HEK293 (cell line): ENCODE results near the gene TXNRD2.

Source experiments
- CTCF ChIA-PET: fragments of 350-600 bp; formaldehyde crosslinking; extraction: SDS; loops from one replicate; lab custom pipeline; 2021; ENCODE audit warnings: antibody characterized with exemption; lab: Yijun Ruan, JAX
- POLR2A ChIA-PET: fragments of 300-600 bp; formaldehyde crosslinking; extraction: SDS; loops from one replicate; lab custom pipeline; 2020; ENCODE audit warnings: antibody characterized with exemption, inconsistent platforms; lab: Yijun Ruan, JAX
- H3K27ac ChIP-seq: fragments of 200-500 bp; sonication (Bioruptor generic); 2 replicates; pipeline ENCODE4 v1.5.1; 2014; ENCODE audit warnings: low read depth, low read length, control low read depth, inconsistent platforms; ENCODE audit errors: extremely low read depth
- H3K36me3 ChIP-seq, 2 experiments: fragments of 200-500 bp in 1 of 2; sonication (Bioruptor generic) in 1 of 2; 1 replicate in 1 of 2; 2 replicates in 1 of 2; pipeline ENCODE4 v1.5.1; 2014 to 2017; ENCODE audit warnings: inconsistent platforms in 2 of 2, low read length in 2 of 2; ENCODE audit not compliant: control insufficient read depth in 2 of 2, insufficient read depth in 1 of 2
- H3K4me1 ChIP-seq: fragments of 200-500 bp; sonication (Bioruptor generic); 2 replicates; pipeline ENCODE4 v1.5.1; 2014; ENCODE audit warnings: mild to moderate bottlenecking, low read length, inconsistent platforms; ENCODE audit not compliant: control insufficient read depth, insufficient read depth
- H3K4me3 ChIP-seq: 2 replicates; pipeline ENCODE4 v1.5.1; 2011; ENCODE audit warnings: low read depth, mild to moderate bottlenecking, control low read depth, low read length, moderate library complexity
- H3K9me3 ChIP-seq: fragments of 200-500 bp; sonication (Bioruptor generic); 2 replicates; pipeline ENCODE4 v1.5.1; 2014; ENCODE audit warnings: low read depth, low read length, inconsistent platforms; ENCODE audit not compliant: control insufficient read depth, insufficient read depth
- EGR2 ChIP-seq: fragments of 450-650 bp; formaldehyde crosslinking; IDR thresholded peaks from 2 replicates; pipeline ENCODE4 v1.5.1; 2016; ENCODE audit warnings: low read depth, missing biosample characterization, missing genetic modification characterization
- FEZF1 ChIP-seq: fragments of 450-650 bp; formaldehyde crosslinking; IDR thresholded peaks from 2 replicates; pipeline ENCODE4 v1.5.1; 2016; ENCODE audit warnings: missing biosample characterization, missing genetic modification characterization
- GLIS1 ChIP-seq: fragments of 450-650 bp; formaldehyde crosslinking; IDR thresholded peaks from 2 replicates; pipeline ENCODE4 v1.5.1; 2016; ENCODE audit warnings: missing biosample characterization, missing genetic modification characterization
- HOXA7 ChIP-seq: sonication (generic); formaldehyde crosslinking; IDR thresholded peaks from 2 replicates; pipeline ENCODE4 v1.8.1; 2022; ENCODE audit warnings: missing genetic modification reagents, borderline replicate concordance
- HOXD13 ChIP-seq: sonication (generic); formaldehyde crosslinking; IDR thresholded peaks from 2 replicates; pipeline ENCODE4 v1.8.0; 2022; ENCODE audit warnings: missing genetic modification reagents, borderline replicate concordance
- KLF10 ChIP-seq: fragments of 450-650 bp; IDR thresholded peaks from 2 replicates; pipeline ENCODE4 v1.5.1; 2018; ENCODE audit warnings: missing biosample characterization, mild to moderate bottlenecking, missing genetic modification characterization
- PBX3 ChIP-seq: sonication (generic); formaldehyde crosslinking; IDR thresholded peaks from 2 replicates; pipeline ENCODE4 v1.8.1; 2022; ENCODE audit warnings: mild to moderate bottlenecking, moderate library complexity, missing genetic modification reagents
- REPIN1 ChIP-seq: fragments of 450-650 bp; formaldehyde crosslinking; IDR thresholded peaks from 2 replicates; pipeline ENCODE4 v1.5.1; 2017; ENCODE audit warnings: missing biosample characterization, missing genetic modification characterization, low read depth
- SCRT1 ChIP-seq: fragments of 450-650 bp; formaldehyde crosslinking; IDR thresholded peaks from 2 replicates; pipeline ENCODE4 v1.5.1; 2016; ENCODE audit warnings: missing biosample characterization, missing genetic modification characterization, borderline replicate concordance
- SCRT2 ChIP-seq: fragments of 450-650 bp; formaldehyde crosslinking; IDR thresholded peaks from 2 replicates; pipeline ENCODE4 v1.5.1; 2016; ENCODE audit warnings: missing biosample characterization, missing genetic modification characterization
- TRIM28 ChIP-seq: IDR thresholded peaks from 2 replicates; pipeline ENCODE4 v1.6.1; 2011; ENCODE audit warnings: low read length, control low read depth, borderline replicate concordance
- ZBTB8A ChIP-seq: fragments of 450-650 bp; formaldehyde crosslinking; IDR thresholded peaks from 2 replicates; pipeline ENCODE4 v1.5.1; 2016; ENCODE audit warnings: missing biosample characterization, missing genetic modification characterization
- ZFHX2 ChIP-seq: fragments of 450-650 bp; formaldehyde crosslinking; conservative IDR thresholded peaks from 2 replicates; pipeline ENCODE4 v1.5.1; 2016; ENCODE audit warnings: missing biosample characterization, missing genetic modification characterization
- ZFP37 ChIP-seq: fragments of 450-650 bp; formaldehyde crosslinking; IDR thresholded peaks from 2 replicates; pipeline ENCODE4 v1.5.1; 2016; ENCODE audit warnings: missing biosample characterization, missing genetic modification characterization
- ZIC2 ChIP-seq: fragments of 450-650 bp; formaldehyde crosslinking; IDR thresholded peaks from 2 replicates; pipeline ENCODE4 v1.5.1; 2016; ENCODE audit warnings: missing biosample characterization, missing genetic modification characterization
- ZNF133 ChIP-seq: fragments of 450-650 bp; formaldehyde crosslinking; IDR thresholded peaks from 2 replicates; pipeline ENCODE4 v1.5.1; 2016; ENCODE audit warnings: missing biosample characterization, missing genetic modification characterization
- ZNF16 ChIP-seq: fragments of 450-650 bp; formaldehyde crosslinking; IDR thresholded peaks from 2 replicates; pipeline ENCODE4 v1.5.1; 2016; ENCODE audit warnings: low read depth, missing biosample characterization, missing genetic modification characterization
- ZNF174 ChIP-seq: fragments of 450-650 bp; formaldehyde crosslinking; IDR thresholded peaks from 2 replicates; pipeline ENCODE4 v1.5.0; 2017; ENCODE audit warnings: missing biosample characterization, mild to moderate bottlenecking, missing genetic modification characterization
- ZNF221 ChIP-seq: fragments of 450-650 bp; formaldehyde crosslinking; IDR thresholded peaks from 2 replicates; pipeline ENCODE4 v1.5.1; 2017; ENCODE audit warnings: missing biosample characterization, missing genetic modification characterization, borderline replicate concordance
- ZNF354C ChIP-seq: fragments of 450-650 bp; formaldehyde crosslinking; IDR thresholded peaks from 2 replicates; pipeline ENCODE4 v1.5.1; 2016; ENCODE audit warnings: missing biosample characterization, missing genetic modification characterization, low read depth, borderline replicate concordance
- ZNF37A ChIP-seq: fragments of 450-650 bp; IDR thresholded peaks from 2 replicates; pipeline ENCODE4 v1.5.1; 2018; ENCODE audit warnings: missing biosample characterization, missing genetic modification characterization
- ZNF391 ChIP-seq: fragments of 450-650 bp; formaldehyde crosslinking; IDR thresholded peaks from 2 replicates; pipeline ENCODE4 v1.5.1; 2016; ENCODE audit warnings: low read depth, missing biosample characterization, missing genetic modification characterization, borderline replicate concordance
- ZNF510 ChIP-seq: fragments of 450-650 bp; formaldehyde crosslinking; IDR thresholded peaks from 2 replicates; pipeline ENCODE4 v1.5.1; 2018; ENCODE audit warnings: mild to moderate bottlenecking, missing genetic modification characterization, missing biosample characterization; ENCODE audit not compliant: insufficient replicate concordance
- ZNF624 ChIP-seq: fragments of 450-650 bp; formaldehyde crosslinking; IDR thresholded peaks from 2 replicates; pipeline ENCODE4 v1.5.1; 2017; ENCODE audit warnings: missing biosample characterization, missing genetic modification characterization
- ZNF626 ChIP-seq: fragments of 450-650 bp; sonication (Bioruptor Pico); formaldehyde crosslinking; IDR thresholded peaks from 2 replicates; pipeline ENCODE4 v1.5.1; 2018; ENCODE audit warnings: missing biosample characterization, missing genetic modification characterization, inconsistent platforms
- ZNF629 ChIP-seq: fragments of 450-650 bp; formaldehyde crosslinking; IDR thresholded peaks from 2 replicates; pipeline ENCODE4 v1.5.1; 2017; ENCODE audit warnings: missing biosample characterization, missing genetic modification characterization
- ZNF645 ChIP-seq: fragments of 450-650 bp; formaldehyde crosslinking; IDR thresholded peaks from 2 replicates; pipeline ENCODE4; 2016; ENCODE audit warnings: missing biosample characterization, missing genetic modification characterization
- ZNF658 ChIP-seq: fragments of 450-650 bp; formaldehyde crosslinking; IDR thresholded peaks from 2 replicates; pipeline ENCODE4; 2016; ENCODE audit warnings: missing biosample characterization, missing genetic modification characterization
- ZNF664 ChIP-seq: fragments of 450-650 bp; formaldehyde crosslinking; IDR thresholded peaks from 2 replicates; pipeline ENCODE4 v1.5.1; 2016; ENCODE audit warnings: missing biosample characterization, missing genetic modification characterization
- ZNF777 ChIP-seq: fragments of 450-650 bp; formaldehyde crosslinking; IDR thresholded peaks from 2 replicates; pipeline ENCODE4 v1.5.1; 2017; ENCODE audit warnings: missing biosample characterization, missing genetic modification characterization, borderline replicate concordance
- ZNF837 ChIP-seq: fragments of 450-650 bp; formaldehyde crosslinking; IDR thresholded peaks from 2 replicates; pipeline ENCODE4 v1.5.1; 2016; ENCODE audit warnings: missing biosample characterization, missing genetic modification characterization
- TF ChIP-seq, protein P1 (sequence below): fragments of 450-650 bp; formaldehyde crosslinking; IDR thresholded peaks from 2 replicates; pipeline ENCODE4 v1.5.1; 2016; ENCODE audit warnings: missing biosample characterization, missing genetic modification characterization
- TF ChIP-seq, protein P2 (sequence below): fragments of 450-650 bp; formaldehyde crosslinking; IDR thresholded peaks from 2 replicates; pipeline ENCODE4 v1.5.1; 2016; ENCODE audit warnings: missing biosample characterization, missing genetic modification characterization

The TXNRD2 gene

DNA sequence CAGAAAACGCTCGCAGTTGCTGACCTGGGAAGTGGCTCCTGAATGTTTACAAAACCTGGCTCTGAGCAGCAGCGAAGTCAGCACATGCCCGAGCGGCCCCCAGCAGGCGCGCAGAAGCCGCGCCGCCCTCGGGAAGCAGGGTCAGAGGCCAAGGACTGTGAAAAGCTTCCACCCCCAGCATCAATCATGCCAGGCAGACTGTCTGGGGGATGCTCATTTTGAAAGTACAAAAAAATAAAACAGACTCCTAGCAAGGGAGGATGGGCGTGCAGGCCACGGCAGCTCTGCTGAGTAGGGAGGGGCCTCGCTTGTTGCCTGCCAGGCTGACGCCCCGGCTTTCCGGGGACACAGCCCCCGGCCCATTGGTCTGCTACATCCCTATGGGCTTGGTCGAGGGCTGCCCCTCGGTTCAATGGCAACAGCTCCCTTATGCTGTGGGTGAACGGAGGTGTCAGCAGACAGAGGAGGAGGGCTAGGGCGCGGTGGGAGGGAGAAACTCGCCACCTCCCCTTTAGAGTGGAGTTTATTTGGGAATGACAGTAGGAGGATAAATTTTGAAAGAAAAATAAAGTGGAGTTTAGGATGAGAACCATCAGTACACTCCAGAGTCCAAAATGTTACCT, 49.2 kb downstream of the TXNRD2 start:
- ChIA-PET POLR2A (interaction anchor here (0.6 to 2.4 kb wide), 4 partner anchors 31 to 1943 kb away, joined by 3 to 10 read pairs (median 4); partner anchors contain the start of genes GNB1L and RTL10), CTCF (interaction anchor here (1.0 to 1.8 kb wide), 5 partner anchors 10 to 169 kb away, joined by 3 to 8 read pairs (median 6); partner anchors contain the start of gene GP1BB)
- H3K27ac ChIP-seq, result no peak overlapping the region
- TF ChIP-seq ZNF391 (no peak), GLIS1 (tag by site-specific recombination) (peak; percentile 61), ZNF354C (tag by site-specific recombination) (no peak), FEZF1 (tag by site-specific recombination) (peak; percentile 88), ZBTB8A (tag by site-specific recombination) (no peak), ZNF664 (no peak), ZNF133 (tag by site-specific recombination) (no peak), ZNF624 (no peak), ZNF658 (tag by site-specific recombination) (no peak), ZIC2 (tag by site-specific recombination) (no peak), TRIM28 (peak; percentile 29; the same call in 1 of the 2 replicates), ZNF37A (no peak), HOXA7 (no peak), ZNF645 (tag by site-specific recombination) (no peak), KLF10 (no peak), PBX3 (CRISPR knock-in tag) (no peak), ZNF510 (tag by site-specific recombination) (no peak), SCRT2 (no peak), ZNF16 (tag by site-specific recombination) (no peak), ZFP37 (tag by site-specific recombination) (no peak), ZFHX2 (tag by site-specific recombination) (peak; percentile 63), ZNF629 (no peak), ZNF837 (tag by site-specific recombination) (no peak), EGR2 (tag by site-specific recombination) (peak; percentile 59), HOXD13 (CRISPR knock-in tag) (no peak), REPIN1 (tag by site-specific recombination) (no peak), SCRT1 (tag by site-specific recombination) (no peak), ZNF221 (tag by site-specific recombination) (no peak), ZNF626 (tag by site-specific recombination) (no peak), ZNF777 (tag by site-specific recombination) (no peak), ZNF174 (tag by site-specific recombination) (no peak)
- TF ChIP-seq, protein P1, sequence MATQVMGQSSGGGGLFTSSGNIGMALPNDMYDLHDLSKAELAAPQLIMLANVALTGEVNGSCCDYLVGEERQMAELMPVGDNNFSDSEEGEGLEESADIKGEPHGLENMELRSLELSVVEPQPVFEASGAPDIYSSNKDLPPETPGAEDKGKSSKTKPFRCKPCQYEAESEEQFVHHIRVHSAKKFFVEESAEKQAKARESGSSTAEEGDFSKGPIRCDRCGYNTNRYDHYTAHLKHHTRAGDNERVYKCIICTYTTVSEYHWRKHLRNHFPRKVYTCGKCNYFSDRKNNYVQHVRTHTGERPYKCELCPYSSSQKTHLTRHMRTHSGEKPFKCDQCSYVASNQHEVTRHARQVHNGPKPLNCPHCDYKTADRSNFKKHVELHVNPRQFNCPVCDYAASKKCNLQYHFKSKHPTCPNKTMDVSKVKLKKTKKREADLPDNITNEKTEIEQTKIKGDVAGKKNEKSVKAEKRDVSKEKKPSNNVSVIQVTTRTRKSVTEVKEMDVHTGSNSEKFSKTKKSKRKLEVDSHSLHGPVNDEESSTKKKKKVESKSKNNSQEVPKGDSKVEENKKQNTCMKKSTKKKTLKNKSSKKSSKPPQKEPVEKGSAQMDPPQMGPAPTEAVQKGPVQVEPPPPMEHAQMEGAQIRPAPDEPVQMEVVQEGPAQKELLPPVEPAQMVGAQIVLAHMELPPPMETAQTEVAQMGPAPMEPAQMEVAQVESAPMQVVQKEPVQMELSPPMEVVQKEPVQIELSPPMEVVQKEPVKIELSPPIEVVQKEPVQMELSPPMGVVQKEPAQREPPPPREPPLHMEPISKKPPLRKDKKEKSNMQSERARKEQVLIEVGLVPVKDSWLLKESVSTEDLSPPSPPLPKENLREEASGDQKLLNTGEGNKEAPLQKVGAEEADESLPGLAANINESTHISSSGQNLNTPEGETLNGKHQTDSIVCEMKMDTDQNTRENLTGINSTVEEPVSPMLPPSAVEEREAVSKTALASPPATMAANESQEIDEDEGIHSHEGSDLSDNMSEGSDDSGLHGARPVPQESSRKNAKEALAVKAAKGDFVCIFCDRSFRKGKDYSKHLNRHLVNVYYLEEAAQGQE, result no peak
- TF ChIP-seq, protein P2, sequence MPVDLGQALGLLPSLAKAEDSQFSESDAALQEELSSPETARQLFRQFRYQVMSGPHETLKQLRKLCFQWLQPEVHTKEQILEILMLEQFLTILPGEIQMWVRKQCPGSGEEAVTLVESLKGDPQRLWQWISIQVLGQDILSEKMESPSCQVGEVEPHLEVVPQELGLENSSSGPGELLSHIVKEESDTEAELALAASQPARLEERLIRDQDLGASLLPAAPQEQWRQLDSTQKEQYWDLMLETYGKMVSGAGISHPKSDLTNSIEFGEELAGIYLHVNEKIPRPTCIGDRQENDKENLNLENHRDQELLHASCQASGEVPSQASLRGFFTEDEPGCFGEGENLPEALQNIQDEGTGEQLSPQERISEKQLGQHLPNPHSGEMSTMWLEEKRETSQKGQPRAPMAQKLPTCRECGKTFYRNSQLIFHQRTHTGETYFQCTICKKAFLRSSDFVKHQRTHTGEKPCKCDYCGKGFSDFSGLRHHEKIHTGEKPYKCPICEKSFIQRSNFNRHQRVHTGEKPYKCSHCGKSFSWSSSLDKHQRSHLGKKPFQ, result no peak

More for the DNA sequence above, 49.2 kb downstream of the TXNRD2 start:
- peaks cover 7% of the 10 kb centered on the region for H3K4me1 ChIP-seq
- H3K4me3 ChIP-seq, result no peak overlapping the region
- no peaks in the 10 kb centered on the region for H3K9me3 ChIP-seq
- peaks cover 0 to 20% of the 10 kb centered on the region in 2 experiments; a peak in 1 of 3 replicates for H3K36me3 ChIP-seq
